ENCODE results near the gene IVL. TPM values are rescaled to one million over a fixed set of nuclear protein-coding genes. Genes with fewer than 3 reads are reported as not detected.

Gene IVL
- total RNA-seq, 4 donors from 2014 or later, result not detected

DNA sequence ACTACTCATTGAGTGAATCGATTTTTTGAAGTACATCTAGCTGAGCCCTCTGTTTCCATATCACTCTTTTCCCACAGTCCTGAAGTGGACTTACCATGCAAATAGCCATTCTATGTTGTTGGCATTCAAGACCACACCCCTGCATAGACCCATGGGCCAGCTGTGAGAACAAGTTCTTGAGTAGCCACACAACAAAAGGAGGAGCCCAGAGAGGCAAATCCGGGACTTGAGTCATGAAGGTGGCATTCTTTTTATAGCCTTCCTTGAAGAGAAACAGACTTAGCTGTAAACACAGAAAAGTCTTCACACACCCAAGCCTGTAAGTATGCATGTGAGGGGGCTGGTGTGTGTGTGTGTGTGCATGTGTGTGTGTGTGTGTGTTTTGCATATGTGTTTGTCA, 24.9 kb downstream of the IVL start:
- DNase-seq, result no peak
- Histone ChIP-seq H3K27ac (no peak overlapping the region), H3K36me3 (no peaks in the 10 kb centered on the region), H3K4me1 (no peaks in the 10 kb centered on the region), H3K9me3 (no peaks in the 10 kb centered on the region), H3K4me3 (no peak overlapping the region), H3K27me3 (no peaks in the 10 kb centered on the region)
- TF ChIP-seq POLR2A (IDR thresholded peaks at IDR 0.05), result no peak
- TF ChIP-seq, protein P1, sequence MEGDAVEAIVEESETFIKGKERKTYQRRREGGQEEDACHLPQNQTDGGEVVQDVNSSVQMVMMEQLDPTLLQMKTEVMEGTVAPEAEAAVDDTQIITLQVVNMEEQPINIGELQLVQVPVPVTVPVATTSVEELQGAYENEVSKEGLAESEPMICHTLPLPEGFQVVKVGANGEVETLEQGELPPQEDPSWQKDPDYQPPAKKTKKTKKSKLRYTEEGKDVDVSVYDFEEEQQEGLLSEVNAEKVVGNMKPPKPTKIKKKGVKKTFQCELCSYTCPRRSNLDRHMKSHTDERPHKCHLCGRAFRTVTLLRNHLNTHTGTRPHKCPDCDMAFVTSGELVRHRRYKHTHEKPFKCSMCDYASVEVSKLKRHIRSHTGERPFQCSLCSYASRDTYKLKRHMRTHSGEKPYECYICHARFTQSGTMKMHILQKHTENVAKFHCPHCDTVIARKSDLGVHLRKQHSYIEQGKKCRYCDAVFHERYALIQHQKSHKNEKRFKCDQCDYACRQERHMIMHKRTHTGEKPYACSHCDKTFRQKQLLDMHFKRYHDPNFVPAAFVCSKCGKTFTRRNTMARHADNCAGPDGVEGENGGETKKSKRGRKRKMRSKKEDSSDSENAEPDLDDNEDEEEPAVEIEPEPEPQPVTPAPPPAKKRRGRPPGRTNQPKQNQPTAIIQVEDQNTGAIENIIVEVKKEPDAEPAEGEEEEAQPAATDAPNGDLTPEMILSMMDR (IDR thresholded peaks at IDR 0.05 in 4 of 5, conservative IDR thresholded peaks at IDR 0.05 in 1 of 5), result no peak
- no peak for ATAC-seq
- in situ Hi-C loops (cut with MboI; ENCODE audit: low sequenced_read_pairs in 4 of 4) (no loop called here), intact Hi-C loops (cut with DNase I; ENCODE audit: low total_unique reads) (no loop called here)

DNA sequence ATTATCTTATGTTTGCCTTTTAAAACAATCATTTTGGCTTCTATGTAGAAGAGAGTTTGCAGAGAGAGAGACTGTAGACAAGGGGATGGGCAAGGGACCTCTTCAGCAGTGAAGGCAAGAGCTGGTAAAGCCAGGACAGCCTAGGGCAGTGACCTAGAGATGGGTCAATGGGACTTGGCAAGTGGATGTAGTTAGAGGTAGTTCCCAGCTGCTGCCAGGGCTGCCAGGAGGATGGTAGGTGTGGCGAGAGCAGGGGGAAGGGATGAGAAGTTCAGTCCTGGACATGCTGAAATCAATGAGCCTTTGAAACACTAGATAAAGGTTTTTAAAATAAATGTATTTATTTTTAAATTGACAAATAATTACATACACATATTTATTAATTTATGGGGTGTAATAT, 32.3 kb downstream of the IVL start:
- H3K27me3 ChIP-seq, result no peaks in the 10 kb centered on the region

DNA sequence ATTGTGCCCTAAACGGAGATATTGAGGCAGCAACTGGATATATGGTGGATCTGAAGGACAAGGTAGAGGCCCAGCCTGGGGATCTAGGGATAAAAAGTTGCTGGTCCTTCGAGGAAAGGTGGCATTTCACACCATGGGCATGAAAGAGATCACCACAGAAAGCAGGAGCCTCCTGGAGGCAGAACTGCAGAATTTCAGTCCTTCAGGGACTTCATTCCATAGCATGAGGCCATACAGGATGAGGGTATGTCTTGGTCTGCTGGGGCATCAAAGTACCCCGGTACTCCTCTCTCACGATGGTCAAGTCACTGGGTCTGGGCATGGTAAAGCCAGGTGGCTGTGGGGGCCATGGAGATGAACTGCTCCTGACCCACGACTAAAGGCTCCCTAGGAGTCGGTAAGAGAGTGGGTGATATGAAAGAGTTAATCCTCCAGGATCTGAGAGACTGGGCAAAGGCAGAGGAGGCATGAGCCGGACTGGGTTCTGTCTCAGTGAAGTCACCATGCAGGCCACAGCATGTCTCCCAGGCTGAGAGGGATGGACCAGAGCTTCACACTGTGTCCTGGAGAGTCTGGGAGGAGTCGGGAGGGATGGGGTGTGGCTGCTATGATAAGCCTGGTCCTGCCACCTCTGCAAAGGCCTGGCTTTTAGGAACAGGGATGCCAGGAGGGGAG, 32.8 kb downstream of the IVL start:
- in situ Hi-C loops (cut with MboI; ENCODE audit: low sequenced_read_pairs in 4 of 4), result no loop called here
- H3K4me1 ChIP-seq, result no peaks in the 10 kb centered on the region
- H3K27me3 ChIP-seq, result no peaks in the 10 kb centered on the region
- H3K36me3 ChIP-seq, result no peaks in the 10 kb centered on the region
- no peak overlapping the region for H3K4me3 ChIP-seq
- no peak overlapping the region for H3K27ac ChIP-seq
- H3K9me3 ChIP-seq, result no peaks in the 10 kb centered on the region
- no peak for TF ChIP-seq POLR2A (IDR thresholded peaks at IDR 0.05)
- TF ChIP-seq, protein P1 (IDR thresholded peaks at IDR 0.05 in 4 of 5, conservative IDR thresholded peaks at IDR 0.05 in 1 of 5), result no peak
- ATAC-seq (no peak), DNase-seq (no peak)
- intact Hi-C loops (cut with DNase I; ENCODE audit: low total_unique reads), result no loop called here

More for the DNA sequence above, 32.3 kb downstream of the IVL start:
- in situ Hi-C loops (cut with MboI; ENCODE audit: low sequenced_read_pairs in 4 of 4) (no loop called here), intact Hi-C loops (cut with DNase I; ENCODE audit: low total_unique reads) (no loop called here)
- ATAC-seq (no peak), DNase-seq (no peak)
- no peak for TF ChIP-seq POLR2A (IDR thresholded peaks at IDR 0.05)
- TF ChIP-seq, protein P1 (IDR thresholded peaks at IDR 0.05 in 4 of 5, conservative IDR thresholded peaks at IDR 0.05 in 1 of 5), result no peak
- no peak overlapping the region for H3K27ac ChIP-seq
- no peak overlapping the region for H3K4me3 ChIP-seq
- H3K36me3 ChIP-seq, result no peaks in the 10 kb centered on the region
- no peaks in the 10 kb centered on the region for H3K9me3 ChIP-seq
- H3K4me1 ChIP-seq, result no peaks in the 10 kb centered on the region

DNA sequence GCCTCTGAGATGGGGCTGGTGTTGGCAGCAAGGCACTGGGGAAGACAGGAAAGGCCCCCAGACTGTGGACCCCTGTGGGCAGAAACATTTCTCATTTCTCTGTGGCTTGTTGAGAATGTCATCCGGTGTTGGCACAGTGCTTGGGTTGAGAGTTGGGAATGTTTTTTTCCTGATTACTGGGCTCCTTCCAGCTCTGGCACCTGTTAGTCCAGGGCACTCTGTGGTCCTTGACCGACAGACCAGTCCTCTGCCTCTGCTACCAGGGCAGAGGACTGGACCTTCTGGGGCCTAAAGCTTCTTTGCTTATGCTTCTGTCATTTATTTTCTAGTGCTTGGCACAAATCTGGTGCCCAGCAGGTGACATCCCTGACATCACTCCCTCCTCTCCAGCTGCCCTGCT, 33.8 kb downstream of the IVL start:
- in situ Hi-C loops (cut with MboI; ENCODE audit: low sequenced_read_pairs in 4 of 4), result no loop called here
- H3K4me3 ChIP-seq, result no peak overlapping the region
- H3K9me3 ChIP-seq, result no peaks in the 10 kb centered on the region

More for the DNA sequence above, 33.8 kb downstream of the IVL start:
- DNase-seq (no peak), ATAC-seq (no peak)
- intact Hi-C loops (cut with DNase I; ENCODE audit: low total_unique reads), result no loop called here
- Histone ChIP-seq H3K4me1 (no peaks in the 10 kb centered on the region), H3K27me3 (no peaks in the 10 kb centered on the region), H3K36me3 (no peaks in the 10 kb centered on the region), H3K27ac (no peak overlapping the region)
- TF ChIP-seq, protein P1 (IDR thresholded peaks at IDR 0.05 in 4 of 5, conservative IDR thresholded peaks at IDR 0.05 in 1 of 5), result no peak
- no peak for TF ChIP-seq POLR2A (IDR thresholded peaks at IDR 0.05)

All from gastrocnemius medialis (tissue), 4 donors.